ENCODE measurements around the gene OSBPL10. TPM values are rescaled to one million over a fixed set of nuclear protein-coding genes. Genes with fewer than 3 reads are reported as not detected.

The OSBPL10 gene
- total and polyA plus RNA-seq, 2 of the 4 experiments (the other 2 are of a cell fraction), result 9.5 to 10.1 TPM

DNA sequence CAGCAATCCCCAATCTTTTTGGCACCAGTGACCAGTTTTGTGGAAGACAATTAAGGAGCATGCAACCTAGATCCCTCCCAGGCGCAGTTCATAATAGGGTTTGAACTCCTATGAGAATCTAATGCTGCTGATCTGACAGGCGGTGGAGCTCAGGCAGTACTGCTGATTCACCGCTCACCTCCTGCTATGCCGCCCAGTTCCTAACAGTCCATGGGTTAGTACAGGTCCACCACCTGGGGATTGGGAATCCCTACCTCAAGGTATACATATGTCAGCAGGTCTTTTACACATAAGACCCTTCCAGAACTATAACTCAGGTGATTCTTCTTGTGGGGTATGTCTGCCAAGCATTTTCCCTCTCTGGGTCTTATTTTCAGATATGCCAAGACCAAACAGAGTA is 182.2 kb downstream of the OSBPL10 start:
- H3K4me1 ChIP-seq (ENCODE audit: control insufficient read depth, insufficient read depth, low read length), result no peaks in the 10 kb centered on the region
- H3K4ac ChIP-seq (ENCODE audit: low read depth, low read length), result no peak overlapping the region

More for the DNA sequence above, 182.2 kb downstream of the OSBPL10 start:
- TF ChIP-seq RAD21 (IDR thresholded peaks at IDR 0.05; ENCODE audit: low read length) (no peak), CHD1 (IDR thresholded peaks at IDR 0.05; ENCODE audit: low read depth, low read length) (no peak), FOS (IDR thresholded peaks at IDR 0.05; ENCODE audit: low read depth, low read length) (no peak), RCOR1 (IDR thresholded peaks at IDR 0.05; ENCODE audit: insufficient replicate concordance, low read length) (no peak), BHLHE40 (IDR thresholded peaks at IDR 0.05; ENCODE audit: low read depth, low read length) (no peak), MAZ (IDR thresholded peaks at IDR 0.05; ENCODE audit: borderline replicate concordance, low read depth, low read length) (no peak)
- TF ChIP-seq, protein P1, sequence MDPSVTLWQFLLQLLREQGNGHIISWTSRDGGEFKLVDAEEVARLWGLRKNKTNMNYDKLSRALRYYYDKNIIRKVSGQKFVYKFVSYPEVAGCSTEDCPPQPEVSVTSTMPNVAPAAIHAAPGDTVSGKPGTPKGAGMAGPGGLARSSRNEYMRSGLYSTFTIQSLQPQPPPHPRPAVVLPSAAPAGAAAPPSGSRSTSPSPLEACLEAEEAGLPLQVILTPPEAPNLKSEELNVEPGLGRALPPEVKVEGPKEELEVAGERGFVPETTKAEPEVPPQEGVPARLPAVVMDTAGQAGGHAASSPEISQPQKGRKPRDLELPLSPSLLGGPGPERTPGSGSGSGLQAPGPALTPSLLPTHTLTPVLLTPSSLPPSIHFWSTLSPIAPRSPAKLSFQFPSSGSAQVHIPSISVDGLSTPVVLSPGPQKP (IDR thresholded peaks at IDR 0.05; ENCODE audit: borderline replicate concordance, low read depth, low read length), result no peak
- TF ChIP-seq, protein P2, sequence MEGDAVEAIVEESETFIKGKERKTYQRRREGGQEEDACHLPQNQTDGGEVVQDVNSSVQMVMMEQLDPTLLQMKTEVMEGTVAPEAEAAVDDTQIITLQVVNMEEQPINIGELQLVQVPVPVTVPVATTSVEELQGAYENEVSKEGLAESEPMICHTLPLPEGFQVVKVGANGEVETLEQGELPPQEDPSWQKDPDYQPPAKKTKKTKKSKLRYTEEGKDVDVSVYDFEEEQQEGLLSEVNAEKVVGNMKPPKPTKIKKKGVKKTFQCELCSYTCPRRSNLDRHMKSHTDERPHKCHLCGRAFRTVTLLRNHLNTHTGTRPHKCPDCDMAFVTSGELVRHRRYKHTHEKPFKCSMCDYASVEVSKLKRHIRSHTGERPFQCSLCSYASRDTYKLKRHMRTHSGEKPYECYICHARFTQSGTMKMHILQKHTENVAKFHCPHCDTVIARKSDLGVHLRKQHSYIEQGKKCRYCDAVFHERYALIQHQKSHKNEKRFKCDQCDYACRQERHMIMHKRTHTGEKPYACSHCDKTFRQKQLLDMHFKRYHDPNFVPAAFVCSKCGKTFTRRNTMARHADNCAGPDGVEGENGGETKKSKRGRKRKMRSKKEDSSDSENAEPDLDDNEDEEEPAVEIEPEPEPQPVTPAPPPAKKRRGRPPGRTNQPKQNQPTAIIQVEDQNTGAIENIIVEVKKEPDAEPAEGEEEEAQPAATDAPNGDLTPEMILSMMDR (conservative IDR thresholded peaks at IDR 0.05; ENCODE audit: low read depth, low read length), result no peak
- TF ChIP-seq, protein P3, sequence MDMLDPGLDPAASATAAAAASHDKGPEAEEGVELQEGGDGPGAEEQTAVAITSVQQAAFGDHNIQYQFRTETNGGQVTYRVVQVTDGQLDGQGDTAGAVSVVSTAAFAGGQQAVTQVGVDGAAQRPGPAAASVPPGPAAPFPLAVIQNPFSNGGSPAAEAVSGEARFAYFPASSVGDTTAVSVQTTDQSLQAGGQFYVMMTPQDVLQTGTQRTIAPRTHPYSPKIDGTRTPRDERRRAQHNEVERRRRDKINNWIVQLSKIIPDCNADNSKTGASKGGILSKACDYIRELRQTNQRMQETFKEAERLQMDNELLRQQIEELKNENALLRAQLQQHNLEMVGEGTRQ (IDR thresholded peaks at IDR 0.05; ENCODE audit: low read depth, low read length), result no peak
- H3K27me3 ChIP-seq (ENCODE audit: control insufficient read depth, insufficient read depth, low read length), result no peaks in the 10 kb centered on the region
- in situ Hi-C loops (cut with MboI; ENCODE audit: low sequenced_read_pairs) (no loop called here), intact Hi-C loops (cut with micrococcal nuclease) (no loop called here), dilution Hi-C loops (cut with HindIII; ENCODE audit: low sequenced_read_pairs, unreplicated experiment) (no loop called here)
- H2AK5ac ChIP-seq (ENCODE audit: low read depth, low read length), result no peak overlapping the region
- no peak overlapping the region for H2BK5ac ChIP-seq (ENCODE audit: low read depth, low read length, poor library complexity, severe bottlenecking)
- H3K27ac ChIP-seq (ENCODE audit: insufficient read depth, low read length), result no peak overlapping the region
- H3K79me1 ChIP-seq (ENCODE audit: low read depth in 1 of 2, low read length in 2 of 2), result 0 out of 4 replicates have a peak, but pooled peaks cover 0 to 3% of the 10 kb centered on the region in 2 experiments
- no peaks in the 10 kb centered on the region for H4K20me1 ChIP-seq (ENCODE audit: insufficient read depth, low read length)
- no peak overlapping the region for H4K8ac ChIP-seq (ENCODE audit: low read depth in 2 of 2, low read length in 2 of 2)
- no peak overlapping the region for H4K91ac ChIP-seq (ENCODE audit: insufficient read depth, low read depth, low read length)
- H3K36me3 ChIP-seq (ENCODE audit: control insufficient read depth, insufficient read depth, low read length), result no peaks in the 10 kb centered on the region
- no peak overlapping the region for H2BK20ac ChIP-seq (ENCODE audit: low read depth, low read length)
- ATAC-seq (ENCODE audit: low read depth), result no peak
- H3K4me3 ChIP-seq (ENCODE audit: insufficient read depth, low read depth, low read length), result no peak overlapping the region
- H3K4me2 ChIP-seq (ENCODE audit: low read depth, low read length), result no peak overlapping the region
- H3K9me1 ChIP-seq (ENCODE audit: insufficient read depth, low read length), result no peaks in the 10 kb centered on the region; the same call in 1 of the 2 replicates
- no peak overlapping the region for H3K18ac ChIP-seq (ENCODE audit: low read depth, low read length)
- H2BK15ac ChIP-seq (ENCODE audit: low read depth, low read length), result no peak overlapping the region
- ChIA-PET CTCF (no interaction called here), POLR2A (ENCODE audit: unreplicated experiment) (no interaction called here)
- H2AFZ ChIP-seq (replicated peaks; ENCODE audit: low read length, poor library complexity), result no peak overlapping the region
- H2BK120ac ChIP-seq (ENCODE audit: low read depth, low read length), result no peak overlapping the region
- H3K9ac ChIP-seq (ENCODE audit: low read depth, low read length), result no peak overlapping the region
- no peak overlapping the region for H2AK9ac ChIP-seq (replicated peaks; ENCODE audit: low read depth, low read length, poor library complexity)
- no peak for DNase-seq
- no peak overlapping the region for H3K56ac ChIP-seq (ENCODE audit: extremely low read depth, insufficient read depth, low read length)
- WGBS, 2 experiments (ENCODE audit: extremely low coverage in 2 of 2, insufficient read length in 1 of 2), result 96% methylated on average over 4 of the region's 4 CpGs; no CpG with 5 or more reads in 1 of the 2 experiments
- no peak overlapping the region for H3K23ac ChIP-seq (ENCODE audit: low read depth, low read length)
- no peak overlapping the region for H3K14ac ChIP-seq (replicated peaks; ENCODE audit: low read depth, low read length)
- no TSS peak for BruUV-seq (replicated peaks)
- H3K9me3 ChIP-seq (ENCODE audit: control insufficient read depth, insufficient read depth, low read length), result no peaks in the 10 kb centered on the region
- H4K5ac ChIP-seq (ENCODE audit: low read depth, low read length), result no peak overlapping the region
